GM12801 (cell line): ENCODE results near the gene NREP.

Experiments used
- TF ChIP-seq, protein P1 (sequence below): IDR thresholded peaks from one replicate; pipeline ENCODE4 v1.5.1; 2011; ENCODE audit warnings: control low read depth; ENCODE audit not compliant: insufficient read length; ENCODE audit errors: extremely low read depth

Gene NREP

DNA sequence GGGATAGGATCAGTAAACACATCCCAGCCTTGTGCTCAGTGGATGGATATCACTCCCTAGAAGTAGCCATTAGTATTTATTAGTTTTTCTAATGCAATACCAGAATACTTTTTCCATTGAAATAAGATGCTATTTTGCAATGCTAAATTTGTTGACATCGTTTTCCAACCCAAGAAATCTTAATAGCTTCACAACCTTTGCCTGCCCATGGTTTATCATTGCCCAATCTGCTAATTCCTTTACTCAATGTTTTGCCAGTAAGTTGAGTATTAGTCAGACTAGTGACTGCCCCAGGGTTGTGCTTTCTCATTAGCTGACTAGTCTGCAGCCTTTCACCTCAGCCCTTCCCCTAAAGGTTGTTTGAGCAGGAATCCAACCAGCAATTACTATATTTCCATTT, 62.9 kb downstream of the NREP start:
- TF ChIP-seq, protein P1, sequence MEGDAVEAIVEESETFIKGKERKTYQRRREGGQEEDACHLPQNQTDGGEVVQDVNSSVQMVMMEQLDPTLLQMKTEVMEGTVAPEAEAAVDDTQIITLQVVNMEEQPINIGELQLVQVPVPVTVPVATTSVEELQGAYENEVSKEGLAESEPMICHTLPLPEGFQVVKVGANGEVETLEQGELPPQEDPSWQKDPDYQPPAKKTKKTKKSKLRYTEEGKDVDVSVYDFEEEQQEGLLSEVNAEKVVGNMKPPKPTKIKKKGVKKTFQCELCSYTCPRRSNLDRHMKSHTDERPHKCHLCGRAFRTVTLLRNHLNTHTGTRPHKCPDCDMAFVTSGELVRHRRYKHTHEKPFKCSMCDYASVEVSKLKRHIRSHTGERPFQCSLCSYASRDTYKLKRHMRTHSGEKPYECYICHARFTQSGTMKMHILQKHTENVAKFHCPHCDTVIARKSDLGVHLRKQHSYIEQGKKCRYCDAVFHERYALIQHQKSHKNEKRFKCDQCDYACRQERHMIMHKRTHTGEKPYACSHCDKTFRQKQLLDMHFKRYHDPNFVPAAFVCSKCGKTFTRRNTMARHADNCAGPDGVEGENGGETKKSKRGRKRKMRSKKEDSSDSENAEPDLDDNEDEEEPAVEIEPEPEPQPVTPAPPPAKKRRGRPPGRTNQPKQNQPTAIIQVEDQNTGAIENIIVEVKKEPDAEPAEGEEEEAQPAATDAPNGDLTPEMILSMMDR: no peak

DNA sequence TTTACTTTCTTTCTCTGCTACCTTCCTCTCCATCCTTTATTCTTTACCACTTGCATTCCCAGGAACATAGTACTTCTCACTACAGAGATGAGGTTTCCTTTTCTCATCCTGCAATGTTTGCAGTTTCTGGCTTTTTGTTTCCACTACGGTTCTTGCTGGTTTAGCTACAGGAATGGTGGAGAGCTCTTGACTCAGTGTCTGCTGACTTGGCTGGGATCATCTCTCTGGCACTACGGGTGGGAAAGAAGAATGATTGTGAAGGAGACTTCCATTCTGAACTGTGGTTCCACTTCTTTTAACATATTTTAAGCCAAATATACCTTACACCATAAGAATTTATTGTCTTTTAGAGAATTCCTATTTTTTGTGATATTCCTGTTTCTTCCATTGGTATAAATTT, 65.1 kb downstream of the NREP start:
- TF ChIP-seq, protein P1: no peak

DNA sequence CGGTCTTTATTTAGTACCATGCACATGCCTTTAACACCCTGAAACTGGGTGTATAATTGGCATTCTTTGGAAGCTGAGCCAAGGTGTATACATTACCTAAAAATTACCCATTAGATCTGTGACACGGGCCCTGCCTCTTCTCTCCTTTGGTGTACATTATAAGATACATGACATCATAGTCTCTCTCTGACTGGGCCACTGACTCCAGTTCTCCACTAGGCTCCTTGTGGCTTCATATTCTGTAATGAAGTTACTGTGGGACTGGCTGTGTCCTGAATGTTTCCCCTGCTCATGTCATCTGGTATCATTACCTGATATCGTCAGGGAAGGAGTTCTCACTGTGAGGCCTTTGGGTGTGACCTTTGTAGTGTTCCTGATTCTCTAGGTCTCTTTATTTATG, 65.5 kb downstream of the NREP start:
- TF ChIP-seq, protein P1: no peak

DNA sequence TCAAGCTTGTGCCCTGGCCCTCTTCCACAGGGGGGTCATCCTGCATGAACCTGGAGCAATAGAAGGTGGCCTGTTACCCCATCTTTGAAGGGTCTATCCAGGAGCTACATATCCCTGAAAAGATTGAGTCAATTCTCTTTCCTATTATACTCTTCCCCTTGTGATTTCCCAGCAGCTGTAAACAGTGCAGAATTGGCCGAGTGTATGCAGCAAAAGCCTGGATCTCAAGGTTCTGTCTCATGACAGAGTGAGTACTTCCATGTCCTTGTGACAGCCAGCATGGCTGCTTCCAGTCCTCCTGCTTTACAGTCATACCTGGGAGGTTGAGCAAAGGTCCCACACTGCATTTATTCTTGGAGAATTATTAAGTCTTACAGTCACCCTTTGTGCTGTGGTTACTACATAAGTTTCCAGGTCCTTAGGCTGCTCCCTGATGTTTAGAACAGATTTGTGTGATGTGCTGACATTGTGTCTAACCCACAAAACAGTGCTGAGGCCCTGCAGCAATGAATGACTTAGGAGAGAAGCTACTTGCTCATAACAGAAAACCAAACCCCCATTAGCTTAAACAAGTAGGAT, 67.5 kb downstream of the NREP start:
- TF ChIP-seq, protein P1: no peak

DNA sequence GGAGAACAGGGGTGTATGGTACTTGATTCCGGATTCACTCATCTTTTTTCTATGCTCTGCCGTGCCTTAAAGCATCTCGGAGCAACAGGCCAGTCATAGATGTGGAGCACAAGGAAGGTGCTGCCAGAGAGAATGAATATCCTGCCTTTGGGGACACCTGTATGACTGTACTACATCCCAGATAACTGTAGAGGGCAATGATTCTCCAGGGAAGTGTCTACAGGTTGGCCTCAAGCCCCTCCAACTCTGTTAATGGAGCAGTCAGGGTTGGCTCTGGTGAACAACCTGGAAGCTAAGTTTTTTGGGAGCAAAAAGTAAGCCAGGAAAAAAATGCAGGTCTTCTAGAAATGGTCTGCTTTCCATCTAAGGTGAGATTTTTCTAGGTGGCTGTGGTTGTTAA, 71.0 kb downstream of the NREP start:
- TF ChIP-seq, protein P1: no peak

DNA sequence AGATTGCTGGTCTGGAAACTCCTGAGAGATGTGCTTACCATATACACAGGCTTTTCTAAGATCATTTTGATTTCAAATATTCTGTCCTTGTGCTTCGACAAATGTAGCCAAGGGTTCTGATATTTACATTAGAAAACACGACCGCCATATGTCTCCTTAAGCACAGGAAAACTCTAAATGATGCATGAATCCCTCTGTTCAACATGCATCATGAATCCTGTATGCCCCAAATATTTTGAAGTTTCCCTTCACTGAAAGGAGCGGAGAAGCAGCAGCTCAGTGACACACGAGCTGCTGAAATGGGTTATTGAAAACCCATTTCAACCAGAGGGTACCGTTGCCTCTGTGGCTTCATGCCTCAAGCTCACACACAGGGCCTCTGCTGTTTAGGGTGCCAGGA, 74.4 kb downstream of the NREP start:
- TF ChIP-seq, protein P1: no peak

DNA sequence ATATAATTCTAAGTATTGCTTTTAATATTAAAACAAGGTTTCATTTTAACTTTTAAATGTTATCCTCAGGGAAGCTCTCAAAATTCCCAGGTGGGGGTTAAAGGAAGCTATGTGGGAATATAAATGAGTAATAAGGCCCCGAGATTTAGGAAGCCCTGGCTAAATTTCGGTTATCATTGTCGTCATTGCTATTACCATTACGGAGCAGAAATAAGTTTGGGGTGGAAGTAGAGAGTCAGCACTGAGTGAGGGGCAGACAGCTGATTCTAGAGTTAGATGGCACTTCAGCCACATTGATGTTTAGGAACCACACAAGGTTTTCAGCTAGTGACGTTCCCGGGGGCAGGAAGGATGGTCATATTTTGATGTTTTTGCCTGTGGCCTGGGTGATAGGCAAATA, 74.9 kb downstream of the NREP start:
- TF ChIP-seq, protein P1: no peak

DNA sequence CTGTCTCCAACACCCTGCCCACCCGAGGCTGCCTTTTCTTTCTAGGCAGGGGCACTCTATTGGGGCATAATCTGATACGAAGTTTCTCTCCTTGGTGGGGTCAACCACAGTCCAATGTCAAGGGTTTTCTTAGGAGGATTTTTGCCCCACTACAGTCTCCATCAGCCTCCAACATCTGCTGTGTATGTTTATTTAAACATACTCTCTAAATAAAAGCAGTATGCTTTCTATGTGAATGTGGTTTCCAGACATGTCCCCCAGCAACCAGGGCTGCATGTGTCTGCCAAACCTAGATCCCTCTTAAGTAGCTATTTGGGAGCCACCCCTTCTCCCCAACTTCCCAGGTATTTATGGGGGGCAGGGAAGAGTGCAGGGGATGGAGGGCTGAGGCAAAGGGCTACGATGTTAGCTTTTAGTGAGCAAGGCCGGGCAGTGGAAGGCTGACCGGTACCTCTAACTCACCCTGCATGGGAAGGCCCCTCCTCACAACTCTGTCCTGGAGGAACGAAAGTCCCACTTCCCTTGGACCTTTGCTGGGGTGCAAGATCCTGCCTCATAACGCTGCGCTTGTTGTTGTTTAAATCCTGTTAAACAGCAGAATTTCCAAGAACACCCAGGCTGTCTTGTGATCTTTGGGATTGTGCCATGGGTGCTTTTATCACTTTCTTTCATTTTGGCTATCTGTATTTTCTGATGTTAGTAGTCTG, 75.4 kb downstream of the NREP start:
- TF ChIP-seq, protein P1: no peak
